Activated CD4-positive, CD25-positive, alpha-beta regulatory T cell treated with anti-CD3 and anti-CD28 coated beads, Interleukin-2, amount 50 U/mL, for 16 hours (primary cell): ENCODE data around the gene PNCK.
A peak's percentile ranks its signal among the peaks of the same experiment; 100 is the strongest.
"Not testable (repeated sequence)": the region's sequence is repeated elsewhere in the genome, so short reads cannot be mapped to it uniquely, and the experiment has no call there.

Source experiments
- DNase-seq: peaks from one replicate; pipeline ENCODE4 v3.0.0-alpha.2; 2020; ENCODE audit warnings: low read depth, low spot score

The PNCK gene

GRCh38 chrX:153686711-153687110 is 13.1 kb upstream of the PNCK start:
- no peak for DNase-seq

GRCh38 chrX:153685751-153686696 is 12.4 kb upstream of the PNCK start:
- DNase-seq = no peak

GRCh38 chrX:153685156-153685536 is 11.5 kb upstream of the PNCK start:
- no peak for DNase-seq

GRCh38 chrX:153684467-153685155 is 11.0 kb upstream of the PNCK start:
- DNase-seq = no peak

- not testable (repeated sequence) for DNase-seq
These were observed 9.9 kb upstream of the PNCK start for GRCh38 chrX:153683486-153683885.

GRCh38 chrX:153681175-153681574 is 7.6 kb upstream of the PNCK start:
- DNase-seq = no peak

GRCh38 chrX:153674219-153674851 is 722 bp upstream of the PNCK start:
- DNase-seq = no peak

GRCh38 chrX:153672531-153673427 is 834 bp downstream of the PNCK start:
- DNase-seq = no peak

- no peak for DNase-seq
These were observed 1.8 kb downstream of the PNCK start for GRCh38 chrX:153671589-153672530.

GRCh38 chrX:153670748-153671588 is 2.6 kb downstream of the PNCK start:
- DNase-seq = no peak

- DNase-seq = no peak
These were observed 3.5 kb downstream of the PNCK start for GRCh38 chrX:153669901-153670731.

- DNase-seq = no peak
These were observed 4.3 kb downstream of the PNCK start for GRCh38 chrX:153669174-153669890.

- no peak for DNase-seq
These were observed 5.0 kb downstream of the PNCK start for GRCh38 chrX:153668423-153669173.

GRCh38 chrX:153667956-153668396 is 5.6 kb downstream of the PNCK start:
- DNase-seq = peak; percentile 35

- DNase-seq = no peak
These were observed 6.2 kb downstream of the PNCK start for GRCh38 chrX:153667281-153667955.

- DNase-seq = no peak
These were observed 7.8 kb downstream of the PNCK start for GRCh38 chrX:153665726-153666306.
